Measurements from ENCODE around the gene AP4M1.

AP4M1 gene

GRCh38 chr7:100088621-100089457, 12.6 kb upstream of the AP4M1 start, which contains the start of gene COPS6 (continued):
- TF ChIP-seq ZNF843 (tag by site-specific recombination; IDR thresholded peaks at IDR 0.05) (0 out of 2 replicates have a peak, but pooled peaks have one; percentile 45), ZNF202 (tag by site-specific recombination; IDR thresholded peaks at IDR 0.05; ENCODE audit: borderline replicate concordance) (no peak), ZNF394 (tag by site-specific recombination; IDR thresholded peaks at IDR 0.05; ENCODE audit: borderline replicate concordance) (peak; percentile 59; the same call in 1 of the 2 replicates), ZNF600 (tag by site-specific recombination; IDR thresholded peaks at IDR 0.05) (peak; percentile 10), ZNF274 (IDR thresholded peaks at IDR 0.05; ENCODE audit: low read length) (no peak), ZNF274 (tag by site-specific recombination; IDR thresholded peaks at IDR 0.05; ENCODE audit: borderline replicate concordance) (no peak), ZNF426 (tag by site-specific recombination; IDR thresholded peaks at IDR 0.05) (no peak), ZNF768 (tag by site-specific recombination; IDR thresholded peaks at IDR 0.05) (no peak), ZNF626 (tag by site-specific recombination; IDR thresholded peaks at IDR 0.05) (no peak), ZNF18 (tag by site-specific recombination; IDR thresholded peaks at IDR 0.05) (no peak), ZNF585B (tag by site-specific recombination; IDR thresholded peaks at IDR 0.05) (no peak), ZNF560 (tag by site-specific recombination; IDR thresholded peaks at IDR 0.05; ENCODE audit: borderline replicate concordance) (no peak), KLF1 (tag by site-specific recombination; IDR thresholded peaks at IDR 0.05) (peak; percentile 25; the same call in 1 of the 2 replicates), ZNF366 (tag by site-specific recombination; conservative IDR thresholded peaks at IDR 0.05) (peak; percentile 28), ZNF223 (tag by site-specific recombination; IDR thresholded peaks at IDR 0.05) (no peak), ZNF639 (tag by site-specific recombination; IDR thresholded peaks at IDR 0.05) (peak; percentile 54; the same call in 1 of the 2 replicates), ZNF391 (tag by site-specific recombination; IDR thresholded peaks at IDR 0.05; ENCODE audit: borderline replicate concordance, low read depth) (peak; percentile 45; the same call in 1 of the 2 replicates), ZNF701 (tag by site-specific recombination; IDR thresholded peaks at IDR 0.05) (no peak), MYNN (tag by site-specific recombination; IDR thresholded peaks at IDR 0.05; ENCODE audit: borderline replicate concordance) (no peak; the same call in 1 of the 2 replicates), ZBTB49 (tag by site-specific recombination; IDR thresholded peaks at IDR 0.05; ENCODE audit: low read depth) (no peak), ZNF544 (tag by site-specific recombination; IDR thresholded peaks at IDR 0.05) (no peak), SETDB1 (IDR thresholded peaks at IDR 0.05; ENCODE audit: insufficient read length, low read length) (no peak), ZNF184 (tag by site-specific recombination; IDR thresholded peaks at IDR 0.05) (0 out of 2 replicates have a peak, but pooled peaks have one; percentile 12), ZNF664 (tag by site-specific recombination; IDR thresholded peaks at IDR 0.05) (no peak), ZNF561 (tag by site-specific recombination; IDR thresholded peaks at IDR 0.05; ENCODE audit: borderline replicate concordance) (peak; percentile 88; the same call in 1 of the 2 replicates), GFI1B (tag by site-specific recombination; IDR thresholded peaks at IDR 0.05) (no peak), SALL2 (tag by site-specific recombination; IDR thresholded peaks at IDR 0.05; ENCODE audit: borderline replicate concordance) (no peak), FEZF1 (tag by site-specific recombination; IDR thresholded peaks at IDR 0.05) (no peak)
- TF ChIP-seq, protein P1, sequence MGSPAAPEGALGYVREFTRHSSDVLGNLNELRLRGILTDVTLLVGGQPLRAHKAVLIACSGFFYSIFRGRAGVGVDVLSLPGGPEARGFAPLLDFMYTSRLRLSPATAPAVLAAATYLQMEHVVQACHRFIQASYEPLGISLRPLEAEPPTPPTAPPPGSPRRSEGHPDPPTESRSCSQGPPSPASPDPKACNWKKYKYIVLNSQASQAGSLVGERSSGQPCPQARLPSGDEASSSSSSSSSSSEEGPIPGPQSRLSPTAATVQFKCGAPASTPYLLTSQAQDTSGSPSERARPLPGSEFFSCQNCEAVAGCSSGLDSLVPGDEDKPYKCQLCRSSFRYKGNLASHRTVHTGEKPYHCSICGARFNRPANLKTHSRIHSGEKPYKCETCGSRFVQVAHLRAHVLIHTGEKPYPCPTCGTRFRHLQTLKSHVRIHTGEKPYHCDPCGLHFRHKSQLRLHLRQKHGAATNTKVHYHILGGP (tag by site-specific recombination; IDR thresholded peaks at IDR 0.05): no peak
